ENCODE measurements around the gene PPARG.

DNA sequence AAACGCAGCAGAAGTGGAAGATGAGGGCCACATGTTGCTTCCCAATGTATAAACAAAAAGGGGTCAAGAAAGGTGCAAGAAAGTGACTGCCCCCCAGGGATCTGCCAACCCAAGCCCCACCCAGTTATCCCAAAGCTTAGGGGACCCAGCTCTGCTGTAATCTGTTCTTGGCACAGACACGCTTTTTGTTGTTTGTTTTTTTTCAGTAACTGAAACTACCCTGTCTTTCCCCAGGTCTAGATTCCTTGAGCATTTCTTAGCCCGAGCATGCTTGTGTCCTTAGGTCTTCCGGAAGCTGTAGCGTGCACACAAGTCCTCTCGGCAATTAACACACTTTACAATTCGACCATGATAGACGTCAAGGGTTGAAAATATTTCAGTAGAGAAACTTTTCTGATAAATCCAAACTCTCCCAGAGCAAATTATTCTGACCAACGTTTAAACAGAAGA is 8.5 kb upstream of the PPARG start:
- no peak for TF ChIP-seq SMAD1 (IDR thresholded peaks at IDR 0.05; ENCODE audit: low read depth, partially characterized antibody)
- TF ChIP-seq, protein P1, sequence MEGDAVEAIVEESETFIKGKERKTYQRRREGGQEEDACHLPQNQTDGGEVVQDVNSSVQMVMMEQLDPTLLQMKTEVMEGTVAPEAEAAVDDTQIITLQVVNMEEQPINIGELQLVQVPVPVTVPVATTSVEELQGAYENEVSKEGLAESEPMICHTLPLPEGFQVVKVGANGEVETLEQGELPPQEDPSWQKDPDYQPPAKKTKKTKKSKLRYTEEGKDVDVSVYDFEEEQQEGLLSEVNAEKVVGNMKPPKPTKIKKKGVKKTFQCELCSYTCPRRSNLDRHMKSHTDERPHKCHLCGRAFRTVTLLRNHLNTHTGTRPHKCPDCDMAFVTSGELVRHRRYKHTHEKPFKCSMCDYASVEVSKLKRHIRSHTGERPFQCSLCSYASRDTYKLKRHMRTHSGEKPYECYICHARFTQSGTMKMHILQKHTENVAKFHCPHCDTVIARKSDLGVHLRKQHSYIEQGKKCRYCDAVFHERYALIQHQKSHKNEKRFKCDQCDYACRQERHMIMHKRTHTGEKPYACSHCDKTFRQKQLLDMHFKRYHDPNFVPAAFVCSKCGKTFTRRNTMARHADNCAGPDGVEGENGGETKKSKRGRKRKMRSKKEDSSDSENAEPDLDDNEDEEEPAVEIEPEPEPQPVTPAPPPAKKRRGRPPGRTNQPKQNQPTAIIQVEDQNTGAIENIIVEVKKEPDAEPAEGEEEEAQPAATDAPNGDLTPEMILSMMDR (IDR thresholded peaks at IDR 0.05 in 2 of 3, conservative IDR thresholded peaks at IDR 0.05 in 1 of 3; ENCODE audit: control insufficient read depth in 2 of 3, extremely low read depth in 1 of 3, insufficient read depth in 1 of 3, low read depth in 3 of 3, low read length in 3 of 3), result no peak
- TF ChIP-seq TAF1 (IDR thresholded peaks at IDR 0.05; ENCODE audit: borderline replicate concordance, low read depth, low read length), result no peak
- TF ChIP-seq EZH2 (IDR thresholded peaks at IDR 0.05; ENCODE audit: borderline replicate concordance, control insufficient read depth, low read depth, low read length), result no peak
- TF ChIP-seq EGR1 (IDR thresholded peaks at IDR 0.05; ENCODE audit: borderline replicate concordance in 1 of 2, low read depth in 2 of 2, low read length in 2 of 2), result no peak
- TF ChIP-seq RELA (IDR thresholded peaks at IDR 0.05; ENCODE audit: borderline replicate concordance, partially characterized antibody), result no peak
- TF ChIP-seq, protein P2, sequence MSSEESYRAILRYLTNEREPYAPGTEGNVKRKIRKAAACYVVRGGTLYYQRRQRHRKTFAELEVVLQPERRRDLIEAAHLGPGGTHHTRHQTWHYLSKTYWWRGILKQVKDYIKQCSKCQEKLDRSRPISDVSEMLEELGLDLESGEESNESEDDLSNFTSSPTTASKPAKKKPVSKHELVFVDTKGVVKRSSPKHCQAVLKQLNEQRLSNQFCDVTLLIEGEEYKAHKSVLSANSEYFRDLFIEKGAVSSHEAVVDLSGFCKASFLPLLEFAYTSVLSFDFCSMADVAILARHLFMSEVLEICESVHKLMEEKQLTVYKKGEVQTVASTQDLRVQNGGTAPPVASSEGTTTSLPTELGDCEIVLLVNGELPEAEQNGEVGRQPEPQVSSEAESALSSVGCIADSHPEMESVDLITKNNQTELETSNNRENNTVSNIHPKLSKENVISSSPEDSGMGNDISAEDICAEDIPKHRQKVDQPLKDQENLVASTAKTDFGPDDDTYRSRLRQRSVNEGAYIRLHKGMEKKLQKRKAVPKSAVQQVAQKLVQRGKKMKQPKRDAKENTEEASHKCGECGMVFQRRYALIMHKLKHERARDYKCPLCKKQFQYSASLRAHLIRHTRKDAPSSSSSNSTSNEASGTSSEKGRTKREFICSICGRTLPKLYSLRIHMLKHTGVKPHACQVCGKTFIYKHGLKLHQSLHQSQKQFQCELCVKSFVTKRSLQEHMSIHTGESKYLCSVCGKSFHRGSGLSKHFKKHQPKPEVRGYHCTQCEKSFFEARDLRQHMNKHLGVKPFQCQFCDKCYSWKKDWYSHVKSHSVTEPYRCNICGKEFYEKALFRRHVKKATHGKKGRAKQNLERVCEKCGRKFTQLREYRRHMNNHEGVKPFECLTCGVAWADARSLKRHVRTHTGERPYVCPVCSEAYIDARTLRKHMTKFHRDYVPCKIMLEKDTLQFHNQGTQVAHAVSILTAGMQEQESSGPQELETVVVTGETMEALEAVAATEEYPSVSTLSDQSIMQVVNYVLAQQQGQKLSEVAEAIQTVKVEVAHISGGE (CRISPR knock-in tag; IDR thresholded peaks at IDR 0.05), result no peak
- no peak for TF ChIP-seq BRCA1 (IDR thresholded peaks at IDR 0.05; ENCODE audit: low read depth, low read length)
